ENCODE results near the gene ZBTB38.
A peak's percentile ranks its signal among the peaks of the same experiment; 100 is the strongest.

ZBTB38 gene

GRCh38 chr3:141386611-141387111 lies 18.4 kb downstream of the ZBTB38 start:
- DNase-seq (ENCODE audit: low read depth in 2 of 3, low spot score in 1 of 3), result no peak

- no peak for DNase-seq (ENCODE audit: low read depth in 2 of 3, low spot score in 1 of 3)
Observed at GRCh38 chr3:141387516-141387915, 19.2 kb downstream of the ZBTB38 start.

- no peak for DNase-seq (ENCODE audit: low read depth in 2 of 3, low spot score in 1 of 3)
Observed at GRCh38 chr3:141388395-141388794, 20.1 kb downstream of the ZBTB38 start.

GRCh38 chr3:141388823-141389621 lies 20.7 kb downstream of the ZBTB38 start:
- no peak for DNase-seq (ENCODE audit: low read depth in 2 of 3, low spot score in 1 of 3)

- DNase-seq (ENCODE audit: low read depth in 2 of 3, low spot score in 1 of 3), result no peak
Observed at GRCh38 chr3:141389703-141390102, 21.4 kb downstream of the ZBTB38 start.

GRCh38 chr3:141390747-141391146 lies 22.4 kb downstream of the ZBTB38 start:
- DNase-seq (ENCODE audit: low read depth in 2 of 3, low spot score in 1 of 3), result no peak

- no peak for DNase-seq (ENCODE audit: low read depth in 2 of 3, low spot score in 1 of 3)
Observed at GRCh38 chr3:141391298-141391990, 23.1 kb downstream of the ZBTB38 start.

GRCh38 chr3:141391991-141392316 lies 23.6 kb downstream of the ZBTB38 start:
- no peak for DNase-seq (ENCODE audit: low read depth in 2 of 3, low spot score in 1 of 3)

GRCh38 chr3:141392416-141392815 lies 24.1 kb downstream of the ZBTB38 start:
- no peak for DNase-seq (ENCODE audit: low read depth in 2 of 3, low spot score in 1 of 3)

- no peak for DNase-seq (ENCODE audit: low read depth in 2 of 3, low spot score in 1 of 3)
Observed at GRCh38 chr3:141392897-141393734, 24.8 kb downstream of the ZBTB38 start.

- no peak for DNase-seq (ENCODE audit: low read depth in 2 of 3, low spot score in 1 of 3)
Observed at GRCh38 chr3:141393735-141394076, 25.4 kb downstream of the ZBTB38 start.

GRCh38 chr3:141394560-141394959 lies 26.3 kb downstream of the ZBTB38 start:
- no peak for DNase-seq (ENCODE audit: low read depth in 2 of 3, low spot score in 1 of 3)

GRCh38 chr3:141395005-141395589 lies 26.8 kb downstream of the ZBTB38 start:
- no peak for DNase-seq (ENCODE audit: low read depth in 2 of 3, low spot score in 1 of 3)

GRCh38 chr3:141397996-141398395 lies 29.7 kb downstream of the ZBTB38 start:
- no peak for DNase-seq (ENCODE audit: low read depth in 2 of 3, low spot score in 1 of 3)

- DNase-seq (ENCODE audit: low read depth in 2 of 3, low spot score in 1 of 3), result no peak
Observed at GRCh38 chr3:141399200-141399599, 30.9 kb downstream of the ZBTB38 start.

GRCh38 chr3:141400073-141400971 lies 32.0 kb downstream of the ZBTB38 start:
- DNase-seq (ENCODE audit: low read depth in 2 of 3, low spot score in 1 of 3), result no peak

GRCh38 chr3:141401095-141401494 lies 32.8 kb downstream of the ZBTB38 start:
- DNase-seq (ENCODE audit: low read depth in 2 of 3, low spot score in 1 of 3), result no peak

GRCh38 chr3:141401573-141402475 lies 33.5 kb downstream of the ZBTB38 start:
- peak in 1 of 3 donors; percentile 27 for DNase-seq (ENCODE audit: low read depth in 2 of 3, low spot score in 1 of 3)

GRCh38 chr3:141402476-141403171 lies 34.3 kb downstream of the ZBTB38 start:
- no peak for DNase-seq (ENCODE audit: low read depth in 2 of 3, low spot score in 1 of 3)
